G401.6 (cell line): ENCODE data around the gene GJD3.

Source experiments
- FAIRE-seq: peaks from 2 replicates; lab custom pipeline; 2012; peaks lifted over from hg19 to GRCh38; lab: Jason Lieb, UNC

Gene GJD3

DNA sequence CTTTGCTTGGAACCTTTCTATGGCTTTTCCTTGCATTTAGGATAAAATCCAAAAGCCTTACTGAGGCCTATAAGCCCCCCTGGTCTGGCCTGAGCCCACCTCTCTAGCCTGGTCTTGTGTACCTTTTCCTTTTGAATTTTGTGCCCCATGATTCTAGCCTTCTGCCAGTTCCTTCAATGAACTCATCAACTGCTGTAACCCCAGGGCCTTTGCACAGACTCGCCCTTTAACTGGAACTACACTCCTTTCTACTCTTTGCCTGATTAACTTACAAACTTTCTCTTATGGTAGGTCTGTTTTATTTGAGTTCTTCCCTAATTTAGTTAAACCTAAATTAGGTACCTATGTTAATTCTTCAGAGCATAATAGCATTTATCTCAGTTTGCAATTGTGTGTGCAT is 24.2 kb downstream of the GJD3 start:
- no peak for FAIRE-seq

DNA sequence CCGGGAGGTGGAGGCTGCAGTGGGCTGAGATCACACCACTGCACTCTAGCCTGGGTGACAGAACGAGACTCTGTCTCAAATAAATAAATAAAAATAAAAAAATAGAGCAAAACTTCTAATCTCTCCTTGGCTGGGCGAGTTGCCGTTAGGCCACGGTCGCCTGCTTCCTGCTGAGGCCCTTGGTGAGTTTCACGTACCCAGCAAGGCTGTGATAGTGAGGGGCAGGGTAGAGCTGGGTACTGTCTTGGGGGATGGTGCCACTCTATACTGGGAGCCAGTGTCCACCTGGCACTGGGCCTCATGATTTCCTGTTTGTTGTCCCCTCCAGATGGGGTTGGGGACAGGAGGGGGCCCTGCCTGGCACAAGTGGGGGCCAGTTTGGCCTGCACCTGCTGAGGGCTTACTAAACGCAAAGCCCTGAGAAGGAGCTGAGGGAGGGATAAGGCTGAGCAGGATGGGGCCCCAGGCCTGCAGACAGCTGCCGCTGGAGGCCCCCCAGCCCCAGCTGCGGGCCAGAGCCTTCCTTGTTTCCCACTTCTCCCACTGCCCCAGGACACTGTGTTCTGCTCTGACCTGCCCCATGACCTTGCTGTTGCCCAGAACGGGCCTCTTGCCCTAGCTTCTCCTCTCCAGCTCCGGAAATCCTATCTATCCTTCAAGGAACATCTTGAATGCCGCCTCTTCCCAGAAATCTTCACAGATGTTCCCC is 25.4 kb downstream of the GJD3 start:
- no peak for FAIRE-seq

GRCh38 chr17:40338058-40338457 is 26.5 kb downstream of the GJD3 start:
- FAIRE-seq, result no peak

DNA sequence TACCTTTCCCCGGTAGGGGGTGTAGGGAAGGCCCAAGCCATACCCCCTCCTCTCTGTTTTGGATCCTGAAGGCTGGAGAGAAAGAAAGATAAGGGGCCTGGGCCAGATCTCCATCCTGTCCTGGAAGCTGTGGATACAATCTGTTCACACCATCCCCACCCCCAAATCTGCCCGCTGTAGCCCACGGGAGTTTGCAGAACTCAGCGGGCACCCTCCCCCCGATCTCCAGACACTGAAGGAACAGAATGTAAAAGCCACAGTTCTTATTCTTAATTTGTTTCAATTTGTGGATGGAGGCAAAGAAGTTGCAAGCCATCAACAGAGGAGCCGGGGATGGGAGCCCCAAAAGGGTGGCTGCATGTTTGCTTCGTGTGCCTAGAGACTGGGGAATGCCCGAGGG is 27.2 kb downstream of the GJD3 start:
- FAIRE-seq, result no peak

DNA sequence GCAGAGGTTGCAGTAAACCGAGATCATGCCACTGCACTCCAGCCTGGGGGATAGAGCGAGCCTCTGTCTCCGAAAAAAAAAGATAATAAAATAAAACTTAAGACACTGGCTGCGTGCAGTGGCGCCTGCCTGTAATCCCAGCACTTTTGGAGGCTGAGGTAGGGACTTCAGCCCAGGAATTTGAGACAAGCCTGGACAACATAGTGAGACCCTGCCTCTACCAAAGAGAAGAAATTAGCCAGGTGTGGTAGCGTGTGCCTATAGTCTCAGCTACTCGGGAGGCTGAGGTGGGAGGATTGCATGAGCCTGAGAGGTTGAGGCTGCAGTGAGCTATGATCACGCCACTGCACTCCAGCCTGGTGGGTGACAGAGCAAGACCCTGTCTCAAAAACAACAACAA is 28.9 kb downstream of the GJD3 start:
- no peak for FAIRE-seq

- no peak for FAIRE-seq
Observed at GRCh38 chr17:40333781-40334448, 30.6 kb downstream of the GJD3 start.

DNA sequence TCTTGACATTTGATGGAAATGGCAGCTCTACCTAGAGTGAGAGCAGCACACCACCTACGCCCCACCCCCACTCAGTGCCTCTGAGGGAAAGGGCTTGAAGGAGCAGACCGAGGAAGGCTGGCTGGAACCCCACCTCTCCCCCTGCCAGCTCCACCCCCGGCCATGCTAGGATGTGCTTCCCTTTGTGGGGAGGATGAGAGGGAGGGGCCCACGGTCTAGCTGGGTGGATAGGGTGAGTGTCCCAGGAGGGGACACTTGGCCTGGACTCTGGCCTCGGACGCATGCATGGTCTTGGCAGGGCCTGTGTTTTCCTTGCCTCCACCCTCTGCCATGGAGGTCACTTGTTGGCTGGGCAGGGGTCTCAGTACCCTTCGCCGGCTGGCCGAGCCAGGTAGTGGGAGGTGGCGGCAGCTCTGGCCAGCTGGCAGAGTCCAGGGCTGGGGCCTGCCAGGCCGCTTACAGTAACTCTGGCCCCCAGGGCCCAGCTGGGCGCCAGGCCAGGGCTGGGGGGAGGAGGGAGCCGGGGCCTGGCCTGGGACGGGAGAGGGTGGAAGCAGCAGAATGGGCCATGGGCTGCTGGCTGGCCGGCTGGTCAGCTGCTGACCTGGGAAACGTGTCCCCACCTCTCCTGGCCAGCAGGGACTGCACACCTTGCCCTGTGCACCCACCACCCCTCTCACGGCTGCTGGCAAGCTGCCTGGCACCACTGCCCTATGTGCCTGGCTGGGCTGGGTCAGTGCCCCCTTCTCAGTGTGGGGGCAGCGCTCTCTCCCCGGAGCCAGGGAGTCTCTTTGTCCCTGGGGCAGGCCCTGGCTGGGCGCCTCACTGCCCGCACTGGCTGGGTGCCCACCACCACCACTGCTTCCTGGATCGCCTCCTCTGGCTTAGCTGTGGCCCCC is 32.5 kb downstream of the GJD3 start:
- no peak for FAIRE-seq

DNA sequence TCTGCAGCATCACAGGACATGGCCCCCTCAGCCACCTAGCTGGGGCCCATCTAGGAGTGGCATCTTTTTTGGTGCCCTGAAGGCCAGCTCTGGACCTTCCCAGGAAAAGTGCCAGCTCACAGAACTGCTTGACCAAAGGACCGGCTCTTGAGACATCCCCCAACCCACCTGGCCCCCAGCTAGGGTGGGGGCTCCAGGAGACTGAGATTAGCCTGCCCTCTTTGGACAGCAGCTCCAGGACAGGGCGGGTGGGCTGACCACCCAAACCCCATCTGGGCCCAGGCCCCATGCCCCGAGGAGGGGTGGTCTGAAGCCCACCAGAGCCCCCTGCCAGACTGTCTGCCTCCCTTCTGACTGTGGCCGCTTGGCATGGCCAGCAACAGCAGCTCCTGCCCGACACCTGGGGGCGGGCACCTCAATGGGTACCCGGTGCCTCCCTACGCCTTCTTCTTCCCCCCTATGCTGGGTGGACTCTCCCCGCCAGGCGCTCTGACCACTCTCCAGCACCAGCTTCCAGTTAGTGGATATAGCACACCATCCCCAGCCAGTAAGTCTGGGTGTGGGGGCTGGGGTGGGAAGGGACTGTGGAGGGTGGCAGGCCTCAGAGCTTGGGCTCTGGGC is 33.6 kb downstream of the GJD3 start:
- FAIRE-seq, result no peak

DNA sequence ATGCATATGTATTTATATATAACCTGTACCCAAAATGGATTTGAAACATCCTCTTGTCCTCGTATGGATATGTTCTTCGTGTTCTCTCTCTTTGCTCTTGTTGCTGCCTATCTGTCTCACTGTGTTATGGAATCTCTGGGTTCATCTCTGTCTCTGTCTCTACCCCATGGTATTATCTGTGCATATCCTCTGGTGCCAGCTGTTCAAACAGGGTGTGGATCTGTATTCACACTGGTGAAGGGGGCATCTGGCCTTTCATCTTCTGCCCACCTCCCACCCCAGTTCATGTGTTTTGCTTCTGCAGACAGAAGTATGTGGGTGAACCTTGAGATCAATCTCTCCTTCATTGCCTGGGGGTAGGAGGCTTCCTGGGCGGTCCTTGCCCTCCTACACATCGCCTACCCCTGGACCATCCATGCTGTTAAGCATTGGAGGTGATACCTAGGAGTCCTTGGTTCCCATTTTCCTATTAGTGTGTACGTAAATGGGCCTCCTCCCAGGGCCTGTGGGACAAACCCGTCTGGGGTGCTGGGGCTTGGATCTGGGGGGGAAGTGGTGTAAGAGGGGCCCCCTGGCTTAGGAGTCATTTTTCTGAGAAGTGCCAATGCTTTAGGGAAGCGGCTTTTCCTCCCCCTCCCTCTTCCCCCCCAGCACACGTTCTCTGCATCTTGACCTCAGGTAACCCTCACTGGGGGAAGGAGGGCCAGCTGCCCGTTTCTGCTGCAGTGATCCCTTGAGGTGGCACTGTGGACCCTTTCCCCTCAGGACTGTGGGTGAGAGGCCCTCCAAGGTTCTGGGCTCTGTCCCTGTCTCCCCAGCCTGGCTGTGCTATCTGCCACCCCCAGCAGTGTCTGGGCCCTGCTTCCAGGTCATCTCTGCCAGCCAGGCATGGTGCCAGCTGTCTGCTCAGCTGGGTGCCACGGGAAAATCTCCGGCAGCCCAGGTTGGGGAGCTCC is 34.4 kb downstream of the GJD3 start:
- FAIRE-seq, result no peak

DNA sequence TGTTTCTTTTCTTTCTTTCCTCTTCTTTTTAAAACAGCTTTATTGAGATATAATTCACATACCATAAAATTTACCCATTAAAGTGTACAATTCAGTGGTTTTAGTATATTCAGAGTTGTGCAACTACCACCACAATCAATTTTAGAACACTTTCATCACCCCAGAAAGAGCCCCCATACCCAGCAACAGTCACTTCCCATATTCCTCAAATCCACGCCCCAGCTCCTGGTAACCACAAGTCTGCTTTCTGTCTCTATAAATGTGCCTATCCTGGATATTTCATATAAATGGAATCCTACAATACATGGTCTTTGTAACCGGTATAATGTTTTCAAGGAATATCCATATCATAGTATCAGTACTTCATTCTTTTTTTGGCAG is 36.2 kb downstream of the GJD3 start:
- no peak for FAIRE-seq

- no peak for FAIRE-seq
Observed at GRCh38 chr17:40327735-40328385, 36.7 kb downstream of the GJD3 start.

DNA sequence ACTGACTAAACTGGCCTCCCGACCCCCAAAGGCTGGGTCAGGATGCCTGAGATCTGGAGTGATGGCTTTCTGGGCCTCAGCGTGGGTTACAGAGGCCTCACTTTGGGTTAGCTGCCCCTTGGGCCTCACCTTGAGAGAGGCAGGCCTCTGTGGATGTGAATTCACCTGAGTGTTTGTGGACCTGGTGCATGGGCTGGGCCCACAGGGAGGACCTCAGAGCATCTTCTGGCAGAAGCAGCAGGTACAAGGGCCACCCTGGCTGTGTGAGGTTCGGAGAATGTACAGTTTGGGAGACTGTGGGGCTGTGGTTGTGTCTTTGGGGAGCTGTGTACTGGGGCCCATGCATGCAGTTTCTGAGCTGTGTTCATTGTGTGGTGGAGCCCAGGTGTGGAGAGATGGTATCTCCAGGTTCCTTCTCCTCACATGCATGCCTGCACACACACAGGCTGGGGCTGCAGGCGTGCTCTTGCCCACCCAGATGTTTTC is 37.2 kb downstream of the GJD3 start:
- FAIRE-seq, result no peak

GRCh38 chr17:40326832-40327199 is 37.7 kb downstream of the GJD3 start:
- FAIRE-seq, result no peak

DNA sequence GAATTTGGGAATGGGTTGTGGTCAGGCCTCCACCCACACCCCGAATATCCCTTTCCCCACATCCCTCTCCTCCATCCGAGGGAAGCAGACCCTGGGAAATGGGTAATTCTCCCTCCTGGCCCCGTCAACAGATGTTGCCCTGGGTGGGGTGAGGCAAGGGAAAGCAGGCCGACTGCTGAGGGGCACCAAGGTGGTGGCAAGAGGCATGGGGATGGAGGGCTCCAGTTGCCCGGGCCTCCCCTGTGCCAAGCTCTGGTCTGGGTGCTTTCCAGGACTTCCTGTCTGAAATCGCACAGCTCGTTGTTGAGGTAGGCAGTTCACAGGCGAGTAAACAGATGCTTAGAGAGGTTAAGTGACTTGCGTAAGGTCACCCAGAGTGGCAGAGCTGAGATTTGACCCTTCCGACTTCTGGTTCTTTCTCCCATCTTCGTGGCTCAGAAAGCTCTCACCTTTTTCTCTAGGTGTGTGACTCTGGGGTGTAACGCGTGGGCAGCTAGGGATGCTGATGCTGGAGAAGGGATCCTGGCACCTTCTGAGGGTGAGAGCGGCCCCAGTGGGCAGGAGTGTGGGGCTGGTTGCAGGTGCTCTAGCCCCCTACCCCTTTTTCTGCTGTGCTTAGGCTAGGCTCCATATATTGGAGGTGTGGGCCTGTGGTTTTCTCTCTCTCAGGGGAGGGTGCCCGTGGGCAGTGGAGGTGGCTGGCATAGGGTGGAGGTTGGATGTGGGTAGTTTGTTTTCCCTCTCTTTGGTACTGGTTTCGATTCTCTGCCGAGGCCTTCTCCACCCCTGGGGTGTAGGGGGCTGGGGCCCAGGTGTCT is 38.3 kb downstream of the GJD3 start:
- FAIRE-seq, result no peak

- FAIRE-seq, result no peak
Observed at GRCh38 chr17:40325156-40326013, 39.2 kb downstream of the GJD3 start.

- FAIRE-seq, result no peak
Observed at GRCh38 chr17:40323391-40324381, 40.9 kb downstream of the GJD3 start.
